GM19397 (cell line): ENCODE data around the gene MTUS2.
"Not testable (repeated sequence)": the region's sequence is repeated elsewhere in the genome, so short reads cannot be mapped to it uniquely, and the experiment has no call there.

Experiments
- ATAC-seq: cut with Tn5 transposase; IDR thresholded peaks from one replicate; pipeline ENCODE4 v1.9.1; 2021; ENCODE audit warnings: mild to moderate bottlenecking, moderate library complexity; ENCODE audit not compliant: unreplicated experiment

The MTUS2 gene

GRCh38 chr13:28955264-28955966 is 135.3 kb downstream of the MTUS2 start:
- ATAC-seq = no peak

- no peak for ATAC-seq
These were observed 137.9 kb downstream of the MTUS2 start for GRCh38 chr13:28958018-28958417.

GRCh38 chr13:28958441-28958840 is 138.3 kb downstream of the MTUS2 start:
- ATAC-seq = no peak

- no peak for ATAC-seq
These were observed 143.9 kb downstream of the MTUS2 start for GRCh38 chr13:28964052-28964451.

- ATAC-seq = no peak
These were observed 144.7 kb downstream of the MTUS2 start for GRCh38 chr13:28964803-28965202.

GRCh38 chr13:28967029-28967915 is 147.1 kb downstream of the MTUS2 start:
- ATAC-seq = no peak

GRCh38 chr13:28976195-28976594 is 156.1 kb downstream of the MTUS2 start:
- ATAC-seq = no peak

- no peak for ATAC-seq
These were observed 156.5 kb downstream of the MTUS2 start for GRCh38 chr13:28976636-28977035.

- no peak for ATAC-seq
These were observed 158.4 kb downstream of the MTUS2 start for GRCh38 chr13:28978574-28978973.

- ATAC-seq = no peak
These were observed 161.4 kb downstream of the MTUS2 start for GRCh38 chr13:28981530-28981929.

GRCh38 chr13:28983641-28984040 is 163.5 kb downstream of the MTUS2 start:
- ATAC-seq = no peak

GRCh38 chr13:28984326-28984725 is 164.2 kb downstream of the MTUS2 start:
- no peak for ATAC-seq

- ATAC-seq = no peak
These were observed 164.7 kb downstream of the MTUS2 start for GRCh38 chr13:28984825-28985224.

- not testable (repeated sequence) for ATAC-seq
These were observed 170.2 kb downstream of the MTUS2 start for GRCh38 chr13:28990378-28990777.

GRCh38 chr13:28991764-28992163 is 171.6 kb downstream of the MTUS2 start:
- ATAC-seq = no peak

- no peak for ATAC-seq
These were observed 180.7 kb downstream of the MTUS2 start for GRCh38 chr13:29000826-29001225.

- ATAC-seq = no peak
These were observed 185.1 kb downstream of the MTUS2 start for GRCh38 chr13:29005035-29005762.

GRCh38 chr13:29005763-29006120 is 185.6 kb downstream of the MTUS2 start:
- ATAC-seq = no peak

GRCh38 chr13:29006359-29006850 is 186.3 kb downstream of the MTUS2 start:
- no peak for ATAC-seq

GRCh38 chr13:29008296-29008695 is 188.2 kb downstream of the MTUS2 start:
- no peak for ATAC-seq

GRCh38 chr13:29020314-29020713 is 200.2 kb downstream of the MTUS2 start:
- no peak for ATAC-seq
